Fibroblast of peridontal ligament (primary cell): ENCODE data around the gene MOGAT1.
"Not testable (repeated sequence)": the region's sequence is repeated elsewhere in the genome, so short reads cannot be mapped to it uniquely, and the experiment has no call there.

Experiments used
- DNase-seq: peaks from one replicate; pipeline ENCODE4 v3.0.0-alpha.2; 2010; ENCODE audit errors: extremely low read depth

MOGAT1 gene

GRCh38 chr2:222743251-222743812, 71.9 kb downstream of the MOGAT1 start:
- no peak for DNase-seq

GRCh38 chr2:222745836-222746559, 74.5 kb downstream of the MOGAT1 start:
- peak; percentile 29 for DNase-seq

- DNase-seq = no peak
Observed at GRCh38 chr2:222747526-222748160, 76.2 kb downstream of the MOGAT1 start.

GRCh38 chr2:222750533-222750932, 79.1 kb downstream of the MOGAT1 start:
- no peak for DNase-seq

GRCh38 chr2:222751238-222751637, 79.8 kb downstream of the MOGAT1 start:
- DNase-seq = no peak

GRCh38 chr2:222751821-222752719, 80.6 kb downstream of the MOGAT1 start:
- no peak for DNase-seq

- no peak for DNase-seq
Observed at GRCh38 chr2:222752746-222753145, 81.3 kb downstream of the MOGAT1 start.

GRCh38 chr2:222753251-222753824, 81.9 kb downstream of the MOGAT1 start:
- DNase-seq = peak; percentile 91

- no peak for DNase-seq
Observed at GRCh38 chr2:222754324-222754930, 83.0 kb downstream of the MOGAT1 start.

- not testable (repeated sequence) for DNase-seq
Observed at GRCh38 chr2:222755593-222755992, 84.1 kb downstream of the MOGAT1 start.

GRCh38 chr2:222756362-222756831, 84.9 kb downstream of the MOGAT1 start:
- DNase-seq = no peak

GRCh38 chr2:222756951-222757650, 85.6 kb downstream of the MOGAT1 start:
- DNase-seq = peak; percentile 42
